Measurements from ENCODE around the gene GABPB1. TPM values are rescaled to one million over a fixed set of nuclear protein-coding genes. Genes with fewer than 3 reads are reported as not detected.

Gene GABPB1
- polyA plus RNA-seq, 2 donors, result 5.1 to 7.3 TPM

GRCh38 chr15:50227076-50227475 is 127.9 kb downstream of the GABPB1 start:
- no peaks in the 10 kb centered on the region for H3K9me3 ChIP-seq (ENCODE audit: control insufficient read depth in 2 of 2, insufficient read depth in 1 of 2, low read depth in 1 of 2, low read length in 1 of 2)
- no peaks in the 10 kb centered on the region for H3K36me3 ChIP-seq (ENCODE audit: control insufficient read depth in 2 of 2, insufficient read depth in 2 of 2, low read length in 1 of 2)
- no peak overlapping the region for H3K27ac ChIP-seq (ENCODE audit: low read depth in 2 of 2, low read length in 1 of 2)
- no peaks in the 10 kb centered on the region for H3K4me1 ChIP-seq (ENCODE audit: control insufficient read depth in 2 of 2, insufficient read depth in 2 of 2, low read length in 1 of 2)
- H3K4me3 ChIP-seq (ENCODE audit: low read depth in 1 of 2, low read length in 2 of 2), result no peak overlapping the region
- WGBS, 2 donors, result 80 to 83% methylated on average over 5 of the region's 5 CpGs
- no peaks in the 10 kb centered on the region for H3K27me3 ChIP-seq (ENCODE audit: control insufficient read depth in 1 of 2, insufficient read depth in 2 of 2, low read length in 2 of 2)

GRCh38 chr15:50225938-50226337 is 129.1 kb downstream of the GABPB1 start:
- no peaks in the 10 kb centered on the region for H3K36me3 ChIP-seq (ENCODE audit: control insufficient read depth in 2 of 2, insufficient read depth in 2 of 2, low read length in 1 of 2)
- no peaks in the 10 kb centered on the region for H3K4me1 ChIP-seq (ENCODE audit: control insufficient read depth in 2 of 2, insufficient read depth in 2 of 2, low read length in 1 of 2)
- H3K27ac ChIP-seq (ENCODE audit: low read depth in 2 of 2, low read length in 1 of 2), result no peak overlapping the region
- H3K27me3 ChIP-seq (ENCODE audit: control insufficient read depth in 1 of 2, insufficient read depth in 2 of 2, low read length in 2 of 2), result no peaks in the 10 kb centered on the region
- H3K9me3 ChIP-seq (ENCODE audit: control insufficient read depth in 2 of 2, insufficient read depth in 1 of 2, low read depth in 1 of 2, low read length in 1 of 2), result no peaks in the 10 kb centered on the region
- H3K4me3 ChIP-seq (ENCODE audit: low read depth in 1 of 2, low read length in 2 of 2), result no peak overlapping the region
- 95 to 97% methylated on average over 3 of the region's 3 CpGs for WGBS, 2 donors

Other genes starting within 250 kb of the GABPB1 start
- gene ATP8B4, start 236.0 kb downstream of the GABPB1 start, polyA plus RNA-seq, result under 1 TPM; 0.75 to 0.84 TPM
- 1 to 10 TPM; 2.0 to 2.7 TPM for gene SLC27A2, start 173.0 kb downstream of the GABPB1 start, polyA plus RNA-seq
- 1 to 10 TPM in 1 of 2 donors, under 1 TPM in 1; 0.08 to 1.5 TPM for gene HDC, start 89.5 kb downstream of the GABPB1 start, polyA plus RNA-seq
- gene USP8, start 69.2 kb upstream of the GABPB1 start, polyA plus RNA-seq, result 10 to 100 TPM; 18.6 to 20.1 TPM
- gene USP50, start 191.5 kb upstream of the GABPB1 start, polyA plus RNA-seq, result not detected

All from esophagus (tissue), 2 donors.